Measurements from ENCODE around the gene PHOSPHO1. TPM values are rescaled to one million over a fixed set of nuclear protein-coding genes. Genes with fewer than 3 reads are reported as not detected.
"Not testable (repeated sequence)": the region's sequence is repeated elsewhere in the genome, so short reads cannot be mapped to it uniquely, and the experiment has no call there.

PHOSPHO1 gene
- total RNA-seq (under 1 TPM in 1 of 6 donors, not detected in 5; 0.22 TPM), polyA plus RNA-seq (under 1 TPM; 0.19 to 0.28 TPM)

GRCh38 chr17:49230636-49231562 lies at the start of gene PHOSPHO1:
Gene PHOSPHO1, minus strand, starts transcription at chr17:49230787. Its CDS starts 4,096 bp downstream, at chr17:49226691.
- Histone ChIP-seq H3K4me1 (peaks cover 0 to 4% (median 0%) of the 10 kb centered on the region in 3 donors), H3K27me3 (peaks cover 0 to 11% (median 2%) of the 10 kb centered on the region in 4 donors), H3K27ac (no peak within 1 kb of the TSS), H3K4me3 (peak within 1 kb of the TSS; percentile 9 to 55 (median 30)), H3K36me3 (no peaks in the 10 kb centered on the region), H3K9me3 (no peaks in the 10 kb centered on the region)
- DNase-seq (peak; percentile 44 to 89 (median 72)), ATAC-seq (peak; percentile 76 to 95 (median 90)), FAIRE-seq (no peak)
- intact Hi-C loops (cut with DNase I), result no loop called here
- WGBS, 2 donors, result 4 to 5% methylated on average over 58 of the region's 58 CpGs
- TF ChIP-seq CTCF (IDR thresholded peaks at IDR 0.05), result no peak

- H3K4me3 ChIP-seq, result no peak overlapping the region
- no peaks in the 10 kb centered on the region for H3K4me1 ChIP-seq
- intact Hi-C loops (cut with DNase I), result no loop called here
- no peak for ATAC-seq
- no peak for DNase-seq
- H3K27me3 ChIP-seq, result no peaks in the 10 kb centered on the region
- FAIRE-seq, result no peak
- 90 to 95% methylated on average over 4 to 5 of the region's 5 CpGs for WGBS, 2 donors
- TF ChIP-seq CTCF (IDR thresholded peaks at IDR 0.05), result no peak
- no peak overlapping the region for H3K27ac ChIP-seq
- H3K36me3 ChIP-seq, result no peaks in the 10 kb centered on the region
- H3K9me3 ChIP-seq, result no peaks in the 10 kb centered on the region
Measured at GRCh38 chr17:49280061-49280460, 49.5 kb upstream of the PHOSPHO1 start.

GRCh38 chr17:49279263-49280015 lies 48.9 kb upstream of the PHOSPHO1 start:
- FAIRE-seq; H3K4me1 ChIP-seq; H3K9me3 ChIP-seq; ATAC-seq; H3K27ac ChIP-seq; DNase-seq; H3K36me3 ChIP-seq; intact Hi-C loops (cut with DNase I); H3K4me3 ChIP-seq; H3K27me3 ChIP-seq: not testable (repeated sequence)
- WGBS, 2 donors, result 86 to 90% methylated on average over 11 of the region's 11 CpGs

- Histone ChIP-seq H3K27ac (no peak overlapping the region), H3K4me3 (no peak overlapping the region), H3K4me1 (no peaks in the 10 kb centered on the region), H3K9me3 (no peaks in the 10 kb centered on the region), H3K27me3 (no peaks in the 10 kb centered on the region), H3K36me3 (no peaks in the 10 kb centered on the region)
- WGBS, 2 donors, result 29 to 37% methylated on average over 3 of the region's 3 CpGs
- DNase-seq, result no peak
- ATAC-seq, result no peak
- no peak for TF ChIP-seq CTCF (IDR thresholded peaks at IDR 0.05)
- FAIRE-seq, result no peak
- intact Hi-C loops (cut with DNase I), result no loop called here
Measured at GRCh38 chr17:49278076-49278475, 47.5 kb upstream of the PHOSPHO1 start.

- no peaks in the 10 kb centered on the region for H3K36me3 ChIP-seq
- 75 to 79% methylated on average over 13 of the region's 13 CpGs for WGBS, 2 donors
- no peaks in the 10 kb centered on the region for H3K4me1 ChIP-seq
- TF ChIP-seq CTCF (IDR thresholded peaks at IDR 0.05), result no peak
- ATAC-seq (no peak), DNase-seq (no peak), FAIRE-seq (no peak)
- H3K27me3 ChIP-seq, result no peaks in the 10 kb centered on the region
- no peak overlapping the region for H3K4me3 ChIP-seq
- no peaks in the 10 kb centered on the region for H3K9me3 ChIP-seq
- H3K27ac ChIP-seq, result no peak overlapping the region
- intact Hi-C loops (cut with DNase I), result no loop called here
Measured at GRCh38 chr17:49277638-49278037, 47.1 kb upstream of the PHOSPHO1 start.

GRCh38 chr17:49275981-49276380 lies 45.4 kb upstream of the PHOSPHO1 start:
- intact Hi-C loops (cut with DNase I); ATAC-seq; H3K9me3 ChIP-seq; FAIRE-seq; H3K4me3 ChIP-seq; H3K36me3 ChIP-seq; H3K27ac ChIP-seq; DNase-seq; H3K27me3 ChIP-seq; H3K4me1 ChIP-seq: not testable (repeated sequence)
- WGBS, 2 donors, result 86 to 92% methylated on average over 12 of the region's 12 CpGs

Measured in pancreas (tissue), 10 donors.